Raji (cell line): ENCODE results near the gene BCAR1.

Experiments
- POLR2A ChIP-seq: IDR thresholded peaks from 2 replicates; pipeline ENCODE4 v1.6.1; 2011; ENCODE audit warnings: low read depth, low read length, control low read depth; ENCODE audit not compliant: insufficient read depth

Gene BCAR1

DNA sequence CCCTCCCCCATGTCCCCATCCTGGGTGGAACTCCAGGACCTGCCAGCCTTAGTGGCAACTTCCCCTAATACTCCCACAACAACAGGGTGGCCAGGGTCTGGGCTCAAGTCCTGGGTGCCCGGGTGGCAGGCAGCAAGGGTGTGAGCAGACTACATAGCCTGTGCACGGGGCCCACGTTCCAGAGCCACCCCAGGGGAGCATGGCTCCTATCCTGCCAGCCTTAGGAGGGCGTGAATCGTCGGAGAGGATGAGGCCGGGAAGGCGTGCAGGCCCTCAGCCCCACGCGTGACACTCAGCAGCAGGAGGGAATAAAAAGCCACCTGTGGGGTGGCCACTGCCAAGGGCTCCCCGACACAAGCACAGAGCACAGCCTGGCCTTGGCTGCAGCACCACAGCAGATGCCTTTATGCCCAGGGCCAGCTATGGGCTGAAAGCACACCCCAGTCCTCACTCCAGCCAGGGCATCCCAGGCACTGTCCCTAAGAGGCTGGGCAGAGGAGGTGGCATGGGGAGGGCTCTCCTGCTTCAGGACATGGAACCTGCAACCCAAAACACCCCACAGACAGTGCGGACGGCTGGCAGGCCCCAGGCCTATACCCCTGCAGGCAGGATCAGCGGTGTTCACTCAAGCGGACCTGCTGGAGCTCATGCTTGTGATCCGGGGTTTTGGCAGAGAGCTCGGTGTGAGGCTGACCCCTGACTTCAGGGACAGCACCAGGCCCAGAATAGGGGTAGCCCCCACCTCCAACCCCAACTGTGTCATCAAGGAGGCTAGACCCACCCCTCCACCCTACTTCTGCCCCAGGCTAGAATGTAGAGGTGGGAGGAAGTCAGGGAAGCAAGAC lies 2.7 kb downstream of the BCAR1 start:
- TF ChIP-seq POLR2A: no peak

- no peak for TF ChIP-seq POLR2A
Measured at GRCh38 chr16:75248142-75248535, 3.3 kb downstream of the BCAR1 start.

GRCh38 chr16:75247249-75247648 lies 4.2 kb downstream of the BCAR1 start:
- no peak for TF ChIP-seq POLR2A

DNA sequence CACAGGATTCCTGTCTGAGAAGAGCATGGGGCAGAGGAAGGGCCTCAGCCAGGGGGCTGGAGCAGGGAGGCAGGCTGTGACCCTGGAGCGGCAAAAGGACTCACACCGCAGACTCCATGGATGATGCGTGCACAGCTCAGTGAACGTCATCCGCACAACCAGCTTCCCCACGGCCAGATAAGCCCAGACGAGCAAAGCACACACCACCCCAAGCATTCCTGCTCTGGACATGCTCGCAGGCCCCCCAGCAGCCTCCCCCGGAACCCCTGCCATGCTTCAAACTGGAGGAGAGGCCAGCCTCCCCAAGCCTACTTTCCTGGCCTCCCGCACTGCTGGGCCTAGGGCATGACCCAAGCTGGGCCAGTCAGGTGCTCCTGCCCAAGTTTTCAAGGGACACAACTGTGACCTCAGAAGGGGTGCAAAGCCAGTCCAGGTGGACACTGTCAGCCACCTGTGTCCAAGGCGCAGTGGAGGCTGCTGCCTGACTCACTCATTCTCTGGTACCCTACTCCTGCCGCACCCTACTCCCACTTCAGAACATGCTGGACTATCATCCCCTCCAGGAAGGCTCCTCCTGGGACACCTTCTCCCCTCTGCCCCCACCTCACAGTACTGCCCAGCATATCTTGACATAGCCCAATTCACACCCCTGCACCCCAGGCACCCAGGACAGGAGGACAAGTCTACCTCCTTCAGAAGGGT lies 4.8 kb downstream of the BCAR1 start:
- no peak for TF ChIP-seq POLR2A

- no peak for TF ChIP-seq POLR2A
Measured at GRCh38 chr16:75244844-75245758, 6.3 kb downstream of the BCAR1 start.

- no peak for TF ChIP-seq POLR2A
Measured at GRCh38 chr16:75244225-75244809, 7.1 kb downstream of the BCAR1 start.

- TF ChIP-seq POLR2A: no peak
Measured at GRCh38 chr16:75243667-75244224, 7.7 kb downstream of the BCAR1 start.

DNA sequence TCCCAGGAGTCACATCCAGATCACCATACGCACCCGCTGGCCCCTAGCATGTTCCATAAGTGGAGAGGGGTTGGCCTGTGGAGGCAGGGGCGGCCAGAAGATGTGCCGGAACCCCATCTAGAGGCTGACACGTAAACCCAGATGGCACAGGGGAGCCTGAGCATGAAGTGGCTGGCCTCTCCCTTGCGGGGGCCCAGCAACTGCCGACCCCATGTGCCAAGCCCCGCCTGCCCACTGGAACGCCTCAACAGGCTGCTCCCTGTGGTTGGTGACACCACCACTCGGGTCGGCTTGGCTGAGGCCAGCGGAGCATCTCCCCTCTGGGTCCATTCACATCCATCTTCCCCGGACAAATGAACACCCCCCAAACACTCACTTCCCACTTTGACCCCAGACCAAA lies 9.5 kb downstream of the BCAR1 start:
- TF ChIP-seq POLR2A: no peak

- TF ChIP-seq POLR2A: no peak
Measured at GRCh38 chr16:75241412-75241811, 10.0 kb downstream of the BCAR1 start.

- TF ChIP-seq POLR2A: no peak
Measured at GRCh38 chr16:75239542-75240122, 11.8 kb downstream of the BCAR1 start.

- no peak for TF ChIP-seq POLR2A
Measured at GRCh38 chr16:75238853-75239541, 12.4 kb downstream of the BCAR1 start.

DNA sequence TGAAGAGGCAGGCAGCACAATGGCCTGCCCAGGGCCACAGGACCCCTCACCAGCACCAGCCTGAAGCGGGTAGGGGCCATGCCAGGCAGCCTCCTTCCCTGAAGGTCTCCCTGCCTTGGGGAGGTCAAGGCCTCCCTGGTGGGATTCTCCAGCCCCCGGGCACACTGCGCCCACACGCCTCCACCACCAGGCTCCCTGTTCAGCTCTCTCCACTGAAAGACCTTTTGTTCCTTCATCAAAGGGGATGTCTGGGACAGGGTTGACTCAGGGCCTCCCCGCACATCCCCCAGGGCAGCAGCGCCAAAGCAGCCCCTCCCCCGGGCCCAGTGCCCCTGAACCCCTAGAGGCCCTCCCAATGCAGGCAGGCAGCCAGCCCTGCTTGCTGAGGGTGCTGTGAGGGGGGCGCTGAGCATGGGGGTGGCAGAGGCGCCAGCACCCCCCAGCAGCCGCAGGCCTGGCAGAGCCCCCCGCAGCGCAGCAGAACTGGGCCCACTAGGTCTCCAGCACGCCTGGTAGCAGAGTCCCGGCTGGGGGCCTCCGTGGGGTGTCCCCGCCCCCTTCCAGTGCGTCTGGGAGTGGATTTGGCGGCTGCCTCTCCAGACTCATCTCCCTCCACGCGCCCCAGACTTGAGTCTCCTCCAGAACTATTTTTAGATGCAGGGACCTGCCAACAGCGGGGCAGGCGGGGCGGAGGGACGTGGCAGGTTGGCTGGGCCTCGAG lies 13.1 kb downstream of the BCAR1 start:
- no peak for TF ChIP-seq POLR2A
